CD4-positive, alpha-beta T cell treated with Interleukin-10 for 1 hour (primary cell): ENCODE data around the gene ATXN2L.
"Not testable (repeated sequence)": the region's sequence is repeated elsewhere in the genome, so short reads cannot be mapped to it uniquely, and the experiment has no call there.

Experiments used
- DNase-seq: peaks from one replicate; pipeline ENCODE4 v3.0.0-alpha.2; 2020

Gene ATXN2L, protein sequence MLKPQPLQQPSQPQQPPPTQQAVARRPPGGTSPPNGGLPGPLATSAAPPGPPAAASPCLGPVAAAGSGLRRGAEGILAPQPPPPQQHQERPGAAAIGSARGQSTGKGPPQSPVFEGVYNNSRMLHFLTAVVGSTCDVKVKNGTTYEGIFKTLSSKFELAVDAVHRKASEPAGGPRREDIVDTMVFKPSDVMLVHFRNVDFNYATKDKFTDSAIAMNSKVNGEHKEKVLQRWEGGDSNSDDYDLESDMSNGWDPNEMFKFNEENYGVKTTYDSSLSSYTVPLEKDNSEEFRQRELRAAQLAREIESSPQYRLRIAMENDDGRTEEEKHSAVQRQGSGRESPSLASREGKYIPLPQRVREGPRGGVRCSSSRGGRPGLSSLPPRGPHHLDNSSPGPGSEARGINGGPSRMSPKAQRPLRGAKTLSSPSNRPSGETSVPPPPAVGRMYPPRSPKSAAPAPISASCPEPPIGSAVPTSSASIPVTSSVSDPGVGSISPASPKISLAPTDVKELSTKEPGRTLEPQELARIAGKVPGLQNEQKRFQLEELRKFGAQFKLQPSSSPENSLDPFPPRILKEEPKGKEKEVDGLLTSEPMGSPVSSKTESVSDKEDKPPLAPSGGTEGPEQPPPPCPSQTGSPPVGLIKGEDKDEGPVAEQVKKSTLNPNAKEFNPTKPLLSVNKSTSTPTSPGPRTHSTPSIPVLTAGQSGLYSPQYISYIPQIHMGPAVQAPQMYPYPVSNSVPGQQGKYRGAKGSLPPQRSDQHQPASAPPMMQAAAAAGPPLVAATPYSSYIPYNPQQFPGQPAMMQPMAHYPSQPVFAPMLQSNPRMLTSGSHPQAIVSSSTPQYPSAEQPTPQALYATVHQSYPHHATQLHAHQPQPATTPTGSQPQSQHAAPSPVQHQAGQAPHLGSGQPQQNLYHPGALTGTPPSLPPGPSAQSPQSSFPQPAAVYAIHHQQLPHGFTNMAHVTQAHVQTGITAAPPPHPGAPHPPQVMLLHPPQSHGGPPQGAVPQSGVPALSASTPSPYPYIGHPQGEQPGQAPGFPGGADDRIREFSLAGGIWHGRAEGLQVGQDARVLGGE

DNA sequence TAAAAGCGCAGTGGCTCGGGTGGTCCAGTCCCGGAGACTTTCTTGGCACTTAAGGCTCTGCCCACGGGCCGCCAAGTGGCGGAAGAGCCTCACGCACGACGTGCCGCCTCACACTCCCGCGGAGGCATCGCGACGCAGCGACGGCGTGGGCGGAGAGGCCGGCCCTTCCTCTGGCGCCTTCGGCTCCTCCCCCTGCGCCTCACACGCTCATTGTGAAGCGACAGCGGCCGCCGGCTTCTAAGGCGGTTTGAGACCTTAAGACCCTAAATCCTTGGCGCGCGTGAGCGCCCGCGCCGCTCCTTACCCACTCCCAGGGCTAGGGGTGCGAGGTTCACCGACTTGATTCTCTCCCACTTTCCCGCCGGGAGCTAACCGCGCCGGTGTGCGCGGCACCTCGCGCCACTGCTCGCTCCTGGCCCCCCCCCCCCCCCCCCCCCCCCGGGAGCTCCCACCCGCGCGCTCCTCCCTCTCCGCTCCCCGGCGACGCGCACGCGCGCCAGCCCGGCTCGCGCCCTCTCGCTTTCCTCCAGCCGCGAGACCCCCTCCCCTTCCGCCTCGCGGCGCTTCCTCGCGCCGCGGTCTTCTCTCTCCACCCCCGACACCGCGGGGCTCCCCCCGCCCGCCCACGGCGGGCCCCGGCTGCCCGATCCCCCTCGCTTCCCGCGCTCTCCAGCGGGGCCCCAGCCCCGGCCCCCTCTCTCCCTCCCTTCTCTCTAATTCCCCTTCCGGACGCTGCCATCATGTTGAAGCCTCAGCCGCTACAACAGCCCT, at the start of gene ATXN2L:
TSS of gene ATXN2L (plus strand) at position 480 of the 771 bp plus-strand sequence. CDS start at position 741, 261 bp downstream.
- DNase-seq: peak; percentile 94

DNA sequence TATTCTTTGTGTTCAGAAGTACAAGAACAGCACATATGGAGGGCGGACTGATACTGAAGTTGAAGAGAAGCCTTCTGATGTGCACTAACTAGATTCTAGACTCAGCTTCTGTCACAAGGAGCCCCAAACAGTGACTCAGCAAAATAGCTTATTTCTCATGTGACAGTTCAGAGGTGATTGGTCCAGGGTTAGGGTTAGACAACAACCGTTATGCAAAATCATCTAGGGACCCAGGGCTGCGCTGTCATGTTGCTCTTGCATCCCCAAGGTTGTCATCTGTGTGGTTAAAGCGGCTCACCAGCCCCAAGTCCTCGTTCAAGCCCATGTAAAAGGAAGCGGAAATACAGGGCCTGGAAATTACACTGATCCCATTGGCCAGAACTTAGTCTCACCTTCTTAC, 41.1 kb upstream of the ATXN2L start:
- DNase-seq: not testable (repeated sequence)

DNA sequence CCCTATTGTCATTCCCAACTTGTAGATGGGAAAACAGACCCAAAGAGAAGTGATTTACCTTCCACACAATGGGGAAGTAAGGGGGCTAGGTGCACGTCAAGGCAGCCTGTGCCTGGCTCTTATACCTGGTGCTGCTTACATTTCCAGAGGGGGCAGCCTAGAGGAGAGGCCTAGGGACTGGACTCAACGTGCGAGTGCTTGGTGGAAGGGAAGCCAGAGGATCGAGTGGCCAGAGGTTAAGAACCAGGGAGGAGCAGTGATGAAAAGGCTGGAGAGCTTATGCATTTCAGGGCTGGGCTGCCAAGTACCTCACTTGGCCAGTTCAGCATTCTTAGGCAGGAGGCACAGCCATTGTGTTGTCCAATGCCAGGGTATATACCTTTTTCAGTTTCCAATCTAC, 40.4 kb upstream of the ATXN2L start:
- not testable (repeated sequence) for DNase-seq

DNA sequence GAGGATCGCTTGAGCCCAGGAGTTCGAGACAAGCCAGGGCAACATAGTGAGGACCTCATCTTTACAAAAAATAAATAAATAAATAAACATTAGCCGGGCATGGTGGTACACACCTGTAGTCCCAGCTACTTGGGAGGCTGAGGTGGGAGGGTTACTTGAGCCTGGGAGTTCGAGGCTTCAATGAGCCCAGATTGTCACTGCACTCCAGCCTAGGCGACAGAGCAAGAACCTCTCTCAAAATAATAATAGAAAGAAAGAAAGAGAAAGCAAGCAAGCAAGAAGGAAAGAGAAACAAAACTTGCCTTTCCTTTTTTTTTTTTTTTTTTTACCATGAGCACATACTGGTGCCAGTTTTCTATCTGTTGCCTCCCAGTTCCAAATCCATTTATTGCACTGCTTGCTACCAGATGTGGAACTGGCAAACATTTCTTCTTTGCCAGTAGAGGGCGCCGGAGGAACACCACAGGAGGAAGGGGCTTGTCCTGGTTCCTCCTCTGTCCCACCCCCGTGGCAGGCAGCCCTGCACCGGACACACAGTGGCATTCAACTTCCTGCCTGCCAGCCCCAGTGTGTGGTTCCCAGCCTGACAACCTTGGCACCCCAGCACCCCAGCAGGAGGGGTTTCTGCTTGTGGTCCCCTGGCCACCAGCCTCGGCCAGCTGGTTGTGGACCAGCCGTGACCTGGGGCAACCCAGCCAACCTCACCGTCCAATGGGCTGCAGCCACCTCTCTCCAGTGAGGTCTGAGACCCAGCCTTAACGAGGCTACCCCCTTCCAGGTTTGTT, 20.4 kb upstream of the ATXN2L start:
- DNase-seq: peak; percentile 77

DNA sequence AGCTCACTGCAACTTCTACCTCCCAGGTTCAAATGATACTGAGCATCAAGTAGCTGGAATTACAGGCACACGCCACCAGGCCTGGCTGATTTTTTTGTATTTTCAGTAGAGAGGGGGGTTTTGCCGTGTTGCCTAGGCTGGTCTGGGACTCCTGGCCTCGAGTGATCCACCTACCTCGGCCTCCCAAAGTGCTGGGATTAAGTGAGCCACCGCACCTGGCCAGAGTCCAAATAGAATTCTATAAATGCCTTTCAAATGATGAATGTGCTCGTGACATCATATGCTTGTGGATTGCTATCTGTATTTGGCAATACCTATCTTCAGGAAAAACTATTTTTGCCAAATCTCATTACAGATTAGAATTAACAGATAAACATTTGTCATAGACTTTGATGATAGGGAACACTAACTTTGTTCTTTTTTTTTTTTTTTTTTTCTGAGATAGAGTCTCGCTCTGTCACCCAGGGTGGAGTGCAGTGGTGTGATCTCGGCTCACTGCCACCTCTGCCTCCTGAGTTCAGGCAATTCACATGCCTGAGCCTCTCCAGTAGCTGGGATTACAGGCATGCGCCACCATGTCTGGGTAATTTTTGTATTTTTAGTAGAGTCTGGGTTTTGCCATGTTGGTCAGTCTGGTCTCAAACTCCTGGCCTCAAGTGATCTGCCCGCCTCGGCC, 15.2 kb upstream of the ATXN2L start:
- not testable (repeated sequence) for DNase-seq

DNA sequence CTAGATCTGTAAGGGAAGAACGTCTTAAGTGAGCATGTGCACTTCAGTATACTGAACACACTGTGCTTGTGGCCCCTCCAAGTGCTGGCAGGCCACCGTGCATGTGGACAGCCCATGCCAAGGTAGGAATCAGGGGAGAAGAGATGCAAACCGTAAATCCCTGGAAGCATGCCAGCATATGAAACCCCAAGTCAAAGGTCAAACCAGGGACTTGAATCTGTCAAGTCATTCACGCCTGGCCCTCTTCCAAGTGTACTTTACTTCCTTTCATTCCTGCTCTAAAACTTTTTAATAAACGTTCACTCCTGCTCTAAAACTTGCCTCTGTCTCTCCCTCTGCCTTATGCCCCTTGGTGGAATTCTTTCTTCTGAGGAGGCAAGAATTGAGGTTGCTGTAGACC, 2.8 kb upstream of the ATXN2L start:
- no peak for DNase-seq

DNA sequence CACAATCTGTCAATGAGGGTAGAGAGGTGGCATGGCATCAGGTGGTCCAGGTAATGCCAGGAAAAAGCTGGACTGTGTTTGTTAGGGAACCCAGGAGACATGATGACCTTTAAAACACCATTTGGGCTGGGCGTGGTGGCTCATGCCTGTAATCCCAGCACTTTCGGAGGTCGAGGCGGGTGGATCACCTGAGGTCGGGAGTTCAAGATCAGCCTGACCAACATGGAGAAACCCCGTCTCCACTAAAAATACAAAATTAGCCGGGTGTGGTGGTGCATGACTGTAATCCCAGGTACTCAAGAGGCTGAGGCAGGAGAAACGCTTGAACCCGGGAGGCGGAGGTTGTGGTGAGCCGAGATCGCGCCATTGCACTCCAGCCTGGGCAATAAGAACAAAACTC, 2.3 kb upstream of the ATXN2L start:
- DNase-seq: not testable (repeated sequence)

DNA sequence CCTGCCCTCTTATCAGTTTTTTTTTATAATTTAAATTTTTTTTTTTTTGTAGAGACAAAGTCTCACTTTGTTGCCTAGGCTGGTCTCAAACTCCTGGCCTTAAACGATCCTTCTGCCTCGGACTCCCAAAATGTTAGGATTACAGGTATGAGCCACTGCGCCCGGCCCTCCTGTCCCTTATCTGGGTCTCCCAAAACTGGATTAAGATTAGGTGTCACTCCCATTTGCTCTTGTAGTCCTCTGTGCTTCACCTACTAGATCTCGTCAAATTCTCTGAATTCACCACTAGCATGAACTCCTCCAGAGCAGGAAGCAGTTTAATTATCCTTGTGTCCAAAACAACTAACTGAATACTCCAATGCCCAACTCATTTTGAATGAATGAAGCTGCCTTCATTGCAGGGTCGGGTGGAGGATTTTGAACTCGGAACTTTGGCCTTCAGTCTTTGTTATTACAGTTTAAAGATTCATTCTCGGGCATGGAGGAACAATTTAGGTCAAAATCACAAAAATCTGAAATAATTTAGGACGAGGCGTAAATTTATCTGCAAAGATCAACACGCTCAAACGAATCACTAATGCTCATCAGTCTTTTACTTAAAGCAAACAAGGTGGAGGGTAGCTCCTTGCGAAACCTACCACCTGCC, 802 bp upstream of the ATXN2L start:
- no peak for DNase-seq

DNA sequence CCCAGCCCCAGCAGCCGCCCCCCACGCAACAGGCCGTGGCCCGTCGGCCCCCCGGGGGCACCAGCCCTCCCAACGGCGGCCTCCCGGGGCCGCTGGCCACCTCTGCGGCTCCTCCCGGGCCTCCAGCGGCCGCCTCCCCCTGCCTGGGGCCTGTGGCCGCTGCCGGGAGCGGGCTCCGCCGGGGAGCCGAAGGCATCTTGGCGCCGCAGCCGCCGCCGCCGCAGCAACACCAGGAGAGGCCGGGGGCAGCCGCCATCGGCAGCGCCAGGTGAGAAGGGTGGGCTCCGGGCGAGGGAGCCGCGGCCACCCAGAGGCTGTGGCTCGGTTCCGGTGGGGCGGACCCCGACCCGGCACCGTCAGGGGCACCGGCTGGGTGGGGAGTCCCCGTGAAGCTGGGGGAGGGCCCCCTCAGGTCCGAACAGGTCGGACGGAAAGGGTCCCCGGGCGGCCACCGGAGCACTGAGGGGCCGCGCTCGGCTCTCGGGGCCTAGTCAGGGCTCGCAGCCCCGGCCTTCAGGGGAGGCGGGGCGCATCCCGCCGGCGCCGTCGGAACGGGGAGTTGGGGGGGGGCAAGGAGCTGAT, 583 bp downstream of the ATXN2L start:
- no peak for DNase-seq

DNA sequence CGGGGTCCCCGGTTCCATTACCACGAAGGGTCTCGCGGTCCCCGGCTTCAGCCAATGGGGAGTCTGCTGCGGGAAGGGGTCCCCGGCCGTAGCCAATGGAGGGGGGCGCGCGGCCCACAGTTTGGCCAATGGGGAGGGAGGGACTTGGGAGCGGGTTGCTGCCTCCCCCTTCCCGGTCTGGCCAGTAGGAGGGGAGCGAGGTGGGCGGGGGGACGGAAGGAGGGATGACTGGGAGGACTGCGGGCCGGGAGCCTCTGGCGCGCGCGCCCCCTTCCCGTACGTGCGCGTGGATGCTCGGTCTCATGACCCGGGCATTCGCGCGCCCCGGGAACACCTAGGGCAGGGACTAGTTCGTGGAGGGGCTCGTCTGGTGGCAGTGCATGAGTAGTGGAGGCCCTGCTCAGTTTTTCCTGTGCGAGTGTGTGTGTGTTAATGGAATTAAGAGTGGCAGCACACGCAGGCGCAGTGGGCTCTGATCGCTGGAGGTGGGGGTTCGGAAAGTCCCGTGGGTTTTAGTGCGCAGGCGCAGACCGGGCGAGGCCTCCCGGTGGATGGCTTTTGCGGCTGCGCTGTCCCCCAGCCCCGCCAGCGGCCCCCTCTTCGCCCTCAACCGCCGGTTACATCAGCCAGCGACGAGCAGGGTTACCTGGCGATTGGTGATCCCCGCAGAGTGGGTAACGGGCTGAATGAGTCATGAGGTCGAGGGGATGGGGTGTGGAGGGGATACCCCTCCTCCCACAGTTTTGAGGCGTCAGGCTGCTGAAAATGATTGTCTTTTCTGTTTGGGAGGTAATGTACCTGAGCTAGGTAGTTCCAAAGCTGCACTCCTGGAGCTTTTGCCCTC, 1.3 kb downstream of the ATXN2L start:
- DNase-seq: peak; percentile 96

DNA sequence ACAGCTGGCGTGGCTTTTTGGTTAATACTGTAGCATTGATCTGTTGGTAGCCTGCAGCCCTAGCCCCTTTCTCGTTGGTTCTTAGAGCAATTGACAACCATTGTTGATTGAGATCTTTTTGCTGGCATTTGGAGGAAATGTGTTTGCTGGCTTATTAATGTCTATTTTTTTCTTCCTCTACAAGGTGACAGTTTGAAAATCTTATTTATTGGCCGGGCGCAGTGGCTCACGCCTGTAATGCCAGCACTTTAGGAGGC, 1.8 kb downstream of the ATXN2L start:
- DNase-seq: no peak

DNA sequence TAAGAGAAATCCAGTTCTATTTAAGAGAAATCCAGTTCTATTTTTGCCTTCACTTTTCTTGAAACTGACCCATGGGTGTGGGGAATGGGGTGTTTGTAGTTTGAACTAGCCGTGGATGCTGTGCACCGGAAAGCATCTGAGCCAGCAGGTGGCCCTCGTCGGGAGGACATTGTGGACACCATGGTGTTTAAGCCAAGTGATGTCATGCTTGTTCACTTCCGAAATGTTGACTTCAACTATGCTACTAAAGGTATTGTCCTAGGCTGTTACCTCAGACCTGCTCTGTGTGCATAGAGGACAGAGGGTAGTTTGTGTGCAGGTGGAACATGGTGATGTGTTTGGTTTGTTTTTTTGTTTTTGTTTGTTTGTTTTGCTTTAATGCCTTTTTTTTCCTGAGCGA, 3.3 kb downstream of the ATXN2L start:
- DNase-seq: no peak

DNA sequence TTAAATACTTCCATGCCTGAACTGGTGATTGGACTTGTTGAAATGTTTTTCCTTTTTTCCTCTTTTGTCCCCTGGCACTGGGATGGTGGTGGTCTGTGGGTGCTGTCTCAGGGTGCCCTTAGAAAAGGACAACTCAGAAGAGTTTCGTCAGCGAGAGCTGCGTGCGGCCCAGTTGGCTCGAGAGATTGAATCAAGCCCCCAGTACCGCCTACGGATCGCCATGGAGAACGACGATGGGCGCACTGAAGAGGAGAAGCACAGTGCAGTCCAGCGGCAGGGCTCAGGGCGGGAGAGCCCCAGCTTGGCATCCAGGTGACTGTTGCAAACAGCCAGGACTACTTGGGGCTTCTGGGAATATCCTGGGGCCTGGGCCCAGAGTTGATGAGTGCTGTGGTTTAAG, 6.9 kb downstream of the ATXN2L start:
- no peak for DNase-seq

DNA sequence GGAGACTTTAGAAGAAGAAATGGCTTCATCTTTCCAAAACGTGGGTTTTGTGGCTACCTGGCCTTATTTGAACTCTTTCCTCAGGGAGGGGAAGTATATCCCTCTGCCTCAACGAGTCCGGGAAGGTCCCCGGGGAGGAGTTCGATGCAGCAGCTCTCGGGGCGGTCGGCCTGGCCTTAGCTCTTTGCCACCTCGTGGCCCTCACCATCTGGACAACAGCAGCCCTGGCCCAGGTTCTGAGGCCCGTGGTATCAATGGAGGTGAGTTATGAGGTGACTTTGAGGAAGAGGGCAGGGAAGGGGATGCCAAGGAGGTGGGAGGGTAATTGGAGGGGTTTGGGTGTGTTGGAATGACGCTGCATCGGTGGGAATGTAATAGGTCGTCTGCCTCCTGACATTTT, 7.7 kb downstream of the ATXN2L start:
- DNase-seq: no peak

DNA sequence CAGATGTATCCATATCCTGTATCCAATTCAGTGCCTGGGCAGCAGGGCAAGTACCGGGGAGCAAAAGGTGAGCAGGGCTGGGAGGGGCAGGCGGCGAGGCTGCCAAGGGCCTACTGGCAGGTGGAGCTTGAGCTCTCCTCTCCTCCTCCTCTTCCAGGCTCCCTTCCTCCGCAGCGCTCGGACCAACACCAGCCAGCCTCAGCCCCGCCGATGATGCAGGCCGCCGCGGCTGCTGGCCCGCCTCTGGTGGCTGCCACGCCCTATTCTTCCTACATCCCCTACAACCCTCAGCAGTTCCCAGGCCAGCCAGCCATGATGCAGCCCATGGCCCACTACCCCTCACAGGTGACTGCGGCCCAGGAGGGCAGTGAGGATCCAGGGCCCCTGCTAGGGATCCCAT, 11.6 kb downstream of the ATXN2L start:
- DNase-seq: no peak

DNA sequence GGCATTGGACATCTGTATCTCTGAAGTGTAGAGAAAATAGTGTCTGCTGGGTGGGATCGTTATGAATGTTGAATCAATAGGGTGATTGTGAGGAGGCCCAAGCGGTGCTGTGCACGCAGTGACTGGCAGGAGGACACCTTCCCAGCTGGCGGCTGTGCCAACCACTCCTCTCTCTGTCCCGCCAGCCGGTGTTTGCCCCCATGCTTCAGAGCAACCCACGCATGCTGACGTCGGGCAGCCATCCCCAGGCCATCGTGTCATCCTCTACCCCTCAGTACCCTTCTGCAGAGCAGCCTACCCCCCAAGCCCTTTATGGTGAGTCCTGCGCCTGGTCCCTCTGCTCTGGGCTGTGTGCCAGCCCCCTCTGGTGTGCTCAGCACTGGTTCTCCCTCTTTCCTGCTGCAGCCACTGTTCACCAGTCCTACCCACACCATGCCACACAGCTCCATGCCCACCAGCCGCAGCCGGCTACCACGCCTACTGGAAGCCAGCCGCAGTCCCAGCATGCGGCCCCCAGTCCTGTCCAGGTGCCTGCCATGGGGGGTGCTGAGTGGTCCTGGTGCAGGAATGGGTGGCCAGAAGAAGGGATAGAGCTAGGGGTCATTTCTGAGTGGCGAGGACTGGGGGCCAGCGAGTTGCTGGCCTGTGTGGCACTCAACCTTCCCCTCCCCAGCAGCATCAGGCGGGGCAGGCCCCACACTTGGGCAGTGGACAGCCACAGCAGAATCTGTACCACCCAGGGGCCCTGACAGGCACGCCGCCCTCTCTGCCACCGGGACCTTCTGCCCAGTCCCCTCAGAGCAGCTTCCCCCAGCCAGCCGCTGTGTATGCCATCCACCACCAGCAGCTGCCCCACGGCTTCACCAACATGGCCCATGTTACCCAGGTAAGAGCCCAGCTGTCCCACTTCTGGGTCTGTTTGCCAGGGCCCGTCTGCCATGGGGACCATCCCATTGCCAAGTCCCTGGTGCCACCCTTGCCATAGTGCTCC, 12.4 kb downstream of the ATXN2L start:
- DNase-seq: no peak

DNA sequence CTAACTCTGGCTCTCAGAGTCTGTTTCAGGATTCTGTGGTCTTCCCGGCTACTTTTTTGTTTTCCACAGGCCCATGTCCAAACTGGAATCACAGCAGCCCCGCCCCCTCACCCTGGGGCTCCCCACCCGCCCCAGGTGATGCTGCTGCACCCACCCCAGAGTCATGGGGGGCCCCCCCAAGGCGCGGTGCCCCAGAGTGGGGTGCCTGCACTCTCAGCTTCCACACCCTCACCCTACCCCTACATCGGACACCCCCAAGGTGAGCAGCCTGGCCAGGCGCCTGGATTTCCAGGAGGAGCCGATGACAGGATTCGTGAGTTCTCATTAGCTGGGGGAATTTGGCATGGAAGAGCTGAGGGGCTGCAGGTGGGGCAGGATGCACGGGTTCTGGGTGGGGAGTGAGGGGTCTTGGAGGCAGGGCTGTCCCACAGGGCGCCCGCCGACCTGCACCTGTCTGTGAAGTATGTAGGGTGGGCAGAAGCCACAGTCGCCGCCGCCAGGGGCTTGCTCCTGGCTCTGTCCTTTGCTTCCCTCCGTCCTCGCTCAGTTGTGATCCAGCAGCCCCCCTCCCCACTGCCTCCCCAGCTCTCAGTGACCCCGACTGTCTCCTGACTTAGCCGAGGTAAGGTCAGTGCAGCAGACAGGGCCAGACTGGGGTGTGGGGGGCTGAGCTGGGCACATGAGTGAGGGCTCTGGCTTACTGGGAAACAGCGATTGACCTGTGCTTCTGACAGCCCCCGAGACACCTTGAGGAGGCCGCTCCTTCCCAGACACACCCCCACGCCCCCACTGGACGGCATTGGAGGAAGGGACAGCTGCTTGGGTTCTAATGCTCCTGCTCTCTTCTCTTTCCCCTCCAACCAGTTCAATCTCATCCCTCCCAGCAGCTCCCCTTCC, 13.3 kb downstream of the ATXN2L start:
- no peak for DNase-seq

DNA sequence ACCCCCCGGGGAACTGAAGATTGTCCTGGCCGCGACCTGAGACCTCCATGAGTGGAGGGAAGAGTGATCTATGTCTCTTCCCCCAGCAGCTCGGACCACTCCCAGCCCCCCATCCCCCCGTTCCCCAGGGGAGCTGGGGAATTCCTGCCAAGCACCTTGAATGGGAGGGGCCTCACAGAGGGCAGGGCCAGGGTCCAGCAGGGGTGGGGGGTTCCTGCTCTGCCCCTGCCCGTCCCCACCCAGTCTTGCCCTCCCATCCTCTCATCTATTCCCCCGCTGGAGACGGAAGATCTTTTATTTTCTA, 13.9 kb downstream of the ATXN2L start:
- no peak for DNase-seq
